Colonic mucosa (tissue), 4 donors: ENCODE results near the gene IZUMO1R. TPM values are rescaled to one million over a fixed set of nuclear protein-coding genes. Genes with fewer than 3 reads are reported as not detected.
A peak's percentile ranks its signal among the peaks of the same experiment; 100 is the strongest.

Source experiments
- DNase-seq: peaks from one replicate; pipeline ENCODE4 v3.0.0-alpha.2; 2020
- H3K27ac ChIP-seq: fragments of 200-600 bp; one replicate; pipeline ENCODE4 v1.8.0; 2021
- H3K27me3 ChIP-seq: fragments of 200-600 bp; one replicate; pipeline ENCODE4 v1.8.0; 2021
- H3K36me3 ChIP-seq: fragments of 200-600 bp; one replicate; pipeline ENCODE4 v1.8.0; 2021
- H3K4me1 ChIP-seq: fragments of 200-600 bp; one replicate; pipeline ENCODE4 v1.8.0; 2021; ENCODE audit warnings: mild to moderate bottlenecking
- H3K4me3 ChIP-seq: fragments of 200-600 bp; one replicate; pipeline ENCODE4 v1.8.0; 2021
- H3K9ac ChIP-seq, 2 donors: one replicate each; pipeline ENCODE4 v1.7.0; 2013; ENCODE audit warnings: control low read depth in 2 of 2, low read depth in 2 of 2, low read length in 2 of 2
- H3K9me3 ChIP-seq: fragments of 200-600 bp; one replicate; pipeline ENCODE4 v1.8.0; 2021
- intact Hi-C: fragments of 100-400 bp; cut with DNase I; formaldehyde crosslinking; loops from one replicate; pipeline ENCODE4 v1.14.1; 2022
- total RNA-seq, 2 donors: library from RNA; stranded (reverse); fragmentation: NEBNext Ultra II Directional in 1 of 2; extraction: Animal tissue kit (Norgen Biotek cat#: 25700) in 1 of 2; gene quantifications; one replicate each; pipeline ENCODE4 v1.2.1, GENCODE V29; 2021
- TF ChIP-seq, protein P1 (sequence below): fragments of 200-600 bp; IDR thresholded peaks from one replicate; pipeline ENCODE4 v1.8.0; 2022; ENCODE audit warnings: antibody characterized with exemption, mild to moderate bottlenecking
- donor health status: healthy.
- donor health status: DM: no; HTN: no; CAD: no.
- donor health status: DM: no; HTN: no; CAD: no.

The IZUMO1R gene
- total RNA-seq, 2 donors from 2014 or later: not detected

DNA sequence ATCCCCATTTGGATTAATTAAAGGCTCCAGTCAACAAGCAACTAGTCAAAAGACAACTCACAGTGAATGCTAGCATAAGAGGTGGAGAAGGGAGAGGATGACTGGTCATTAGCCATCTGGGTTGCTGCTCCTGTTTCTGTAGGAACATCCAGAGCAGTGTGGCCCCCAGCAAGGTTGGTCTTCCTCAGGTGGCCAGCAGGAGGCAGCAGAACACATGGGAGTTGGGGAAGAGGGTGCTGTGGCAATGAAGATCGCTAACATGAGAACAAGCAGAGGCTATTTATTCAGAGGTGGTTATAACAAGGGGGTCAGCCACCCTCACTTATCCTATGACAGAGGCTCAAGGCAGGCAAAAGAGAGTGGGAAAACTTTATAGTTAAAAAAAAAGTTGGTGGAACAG lies 21.3 kb downstream of the IZUMO1R start:
- Histone ChIP-seq H3K27me3 (no peaks in the 10 kb centered on the region), H3K9me3 (no peaks in the 10 kb centered on the region), H3K27ac (no peak overlapping the region), H3K4me1 (no peaks in the 10 kb centered on the region), H3K4me3 (no peak overlapping the region), H3K36me3 (no peaks in the 10 kb centered on the region), H3K9ac (no peak overlapping the region)
- intact Hi-C loops: no loop called here
- TF ChIP-seq, protein P1, sequence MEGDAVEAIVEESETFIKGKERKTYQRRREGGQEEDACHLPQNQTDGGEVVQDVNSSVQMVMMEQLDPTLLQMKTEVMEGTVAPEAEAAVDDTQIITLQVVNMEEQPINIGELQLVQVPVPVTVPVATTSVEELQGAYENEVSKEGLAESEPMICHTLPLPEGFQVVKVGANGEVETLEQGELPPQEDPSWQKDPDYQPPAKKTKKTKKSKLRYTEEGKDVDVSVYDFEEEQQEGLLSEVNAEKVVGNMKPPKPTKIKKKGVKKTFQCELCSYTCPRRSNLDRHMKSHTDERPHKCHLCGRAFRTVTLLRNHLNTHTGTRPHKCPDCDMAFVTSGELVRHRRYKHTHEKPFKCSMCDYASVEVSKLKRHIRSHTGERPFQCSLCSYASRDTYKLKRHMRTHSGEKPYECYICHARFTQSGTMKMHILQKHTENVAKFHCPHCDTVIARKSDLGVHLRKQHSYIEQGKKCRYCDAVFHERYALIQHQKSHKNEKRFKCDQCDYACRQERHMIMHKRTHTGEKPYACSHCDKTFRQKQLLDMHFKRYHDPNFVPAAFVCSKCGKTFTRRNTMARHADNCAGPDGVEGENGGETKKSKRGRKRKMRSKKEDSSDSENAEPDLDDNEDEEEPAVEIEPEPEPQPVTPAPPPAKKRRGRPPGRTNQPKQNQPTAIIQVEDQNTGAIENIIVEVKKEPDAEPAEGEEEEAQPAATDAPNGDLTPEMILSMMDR: peak; percentile 26
- peak; percentile 58 for DNase-seq

DNA sequence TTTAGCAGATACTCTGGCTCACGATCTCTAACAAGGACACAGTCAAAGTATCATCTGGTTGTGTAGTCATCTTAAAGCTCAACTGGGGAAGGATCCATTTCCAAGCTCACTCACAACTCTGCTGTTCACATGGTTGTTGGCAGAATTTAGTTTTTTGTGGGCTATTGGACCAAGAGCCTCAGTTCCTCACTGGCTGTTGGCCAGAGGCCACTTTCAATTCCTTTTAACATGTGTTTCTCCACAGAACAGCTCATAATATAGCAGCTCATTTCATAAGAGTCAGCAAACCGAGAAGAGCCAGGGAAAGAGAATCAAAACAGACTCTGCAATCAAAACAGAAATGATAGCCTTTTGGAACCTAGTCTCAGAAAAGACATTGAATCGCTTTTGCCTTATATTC lies 22.6 kb downstream of the IZUMO1R start:
- TF ChIP-seq, protein P1: no peak
- no peaks in the 10 kb centered on the region for H3K36me3 ChIP-seq
- intact Hi-C loops: no loop called here
- H3K9me3 ChIP-seq: no peaks in the 10 kb centered on the region
- H3K4me3 ChIP-seq: no peak overlapping the region
- H3K27ac ChIP-seq: no peak overlapping the region
- H3K9ac ChIP-seq: no peak overlapping the region
- no peak for DNase-seq
- no peaks in the 10 kb centered on the region for H3K4me1 ChIP-seq
- no peaks in the 10 kb centered on the region for H3K27me3 ChIP-seq

DNA sequence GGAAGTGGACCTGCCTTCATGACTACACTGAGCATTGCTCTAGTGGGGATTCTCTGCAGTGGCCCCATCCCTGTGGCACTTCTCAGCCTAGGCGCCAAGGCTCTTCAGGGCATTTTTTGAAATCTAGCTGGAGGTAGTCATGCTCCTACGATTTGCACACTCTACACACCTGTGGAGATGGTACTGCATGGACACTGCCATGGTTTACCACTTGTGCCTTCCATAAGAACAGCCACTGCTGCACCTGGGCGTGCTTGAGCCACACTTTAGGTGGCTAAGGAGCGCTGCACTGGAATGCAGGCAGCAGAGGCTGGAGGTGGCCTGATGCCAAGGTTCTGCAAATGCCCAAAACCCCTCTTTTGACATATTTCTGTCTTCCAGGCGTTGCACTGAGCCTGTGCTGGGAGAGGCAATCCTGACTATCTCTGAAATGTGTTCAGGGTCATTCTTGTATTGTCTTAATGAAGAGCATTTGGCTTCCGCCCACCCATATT lies 24.3 kb downstream of the IZUMO1R start:
- no peaks in the 10 kb centered on the region for H3K27me3 ChIP-seq
- no peaks in the 10 kb centered on the region for H3K4me1 ChIP-seq
- no peaks in the 10 kb centered on the region for H3K9me3 ChIP-seq
- no peak overlapping the region for H3K4me3 ChIP-seq
- H3K9ac ChIP-seq: no peak overlapping the region
- DNase-seq: no peak
- no peak overlapping the region for H3K27ac ChIP-seq
- intact Hi-C loops: no loop called here
- H3K36me3 ChIP-seq: no peaks in the 10 kb centered on the region
- TF ChIP-seq, protein P1: no peak

DNA sequence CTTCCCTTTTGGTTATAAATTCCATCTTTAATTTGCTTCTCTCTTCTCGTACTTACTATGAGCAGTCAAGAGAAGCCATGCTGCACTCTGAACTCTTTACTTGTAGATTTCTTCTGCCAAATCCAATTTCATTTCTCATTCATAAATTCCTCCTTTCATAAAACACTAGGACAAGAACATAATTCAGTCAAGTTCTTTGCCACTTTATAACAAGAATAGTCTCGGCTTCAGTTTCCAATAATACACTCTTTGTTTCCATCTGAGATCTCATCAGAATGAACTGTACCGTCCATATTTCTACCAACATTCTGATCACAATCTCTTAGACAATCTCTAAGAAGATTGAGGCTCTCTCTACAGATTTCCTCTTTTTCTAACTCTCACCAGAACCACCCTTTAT lies 25.1 kb downstream of the IZUMO1R start:
- no peaks in the 10 kb centered on the region for H3K27me3 ChIP-seq
- H3K9me3 ChIP-seq: no peaks in the 10 kb centered on the region

DNA sequence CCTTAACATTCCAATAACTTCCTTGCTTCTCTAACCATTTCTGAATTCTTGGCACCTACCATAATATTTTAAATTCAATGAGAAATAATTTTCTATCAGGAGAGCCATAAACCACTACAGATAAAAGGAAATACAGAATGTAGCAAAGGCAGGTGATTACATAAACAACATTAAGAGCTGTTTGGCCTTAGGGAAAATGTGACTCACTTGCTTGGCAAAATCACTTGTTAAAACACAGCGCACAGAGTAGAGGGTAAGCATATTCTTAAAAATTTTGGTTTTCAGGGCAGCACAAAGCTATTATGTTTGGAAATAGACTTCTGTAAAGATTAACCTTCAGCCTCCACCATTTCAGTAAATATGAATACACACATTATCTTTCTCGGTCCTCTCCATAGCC lies 26.4 kb downstream of the IZUMO1R start:
- intact Hi-C loops: no loop called here
- Histone ChIP-seq H3K36me3 (no peaks in the 10 kb centered on the region), H3K4me3 (no peak overlapping the region), H3K27me3 (no peaks in the 10 kb centered on the region), H3K9me3 (no peaks in the 10 kb centered on the region), H3K9ac (no peak overlapping the region), H3K27ac (no peak overlapping the region), H3K4me1 (no peaks in the 10 kb centered on the region)
- no peak for DNase-seq
- TF ChIP-seq, protein P1: no peak

More for the DNA sequence above, 25.1 kb downstream of the IZUMO1R start:
- intact Hi-C loops: no loop called here
- no peaks in the 10 kb centered on the region for H3K4me1 ChIP-seq
- H3K4me3 ChIP-seq: no peak overlapping the region
- no peaks in the 10 kb centered on the region for H3K36me3 ChIP-seq
- TF ChIP-seq, protein P1: no peak
- H3K27ac ChIP-seq: no peak overlapping the region
- H3K9ac ChIP-seq: no peak overlapping the region
- no peak for DNase-seq

DNA sequence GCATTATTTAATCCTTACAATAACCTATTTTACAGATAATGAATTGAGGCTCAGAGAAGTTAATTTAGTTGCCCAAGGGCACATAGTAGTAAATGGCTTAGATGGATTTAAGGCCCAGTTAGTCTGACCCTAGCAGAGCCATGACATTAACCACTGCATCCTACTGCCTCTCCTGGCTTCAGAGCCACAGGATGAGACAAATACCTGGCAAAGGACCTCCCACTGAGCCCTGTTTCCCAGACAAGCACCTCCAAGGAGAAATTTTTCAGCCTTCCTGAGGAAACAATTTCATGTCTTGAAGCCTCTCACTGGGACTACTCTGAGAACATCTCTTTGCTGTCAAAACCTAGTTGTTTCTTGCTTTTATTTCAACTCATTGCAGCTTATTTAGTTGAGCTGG lies 28.4 kb downstream of the IZUMO1R start:
- no peaks in the 10 kb centered on the region for H3K36me3 ChIP-seq
- H3K27ac ChIP-seq: no peak overlapping the region
- H3K27me3 ChIP-seq: no peaks in the 10 kb centered on the region
- TF ChIP-seq, protein P1: no peak
- no peak overlapping the region for H3K4me3 ChIP-seq
- no peaks in the 10 kb centered on the region for H3K9me3 ChIP-seq
- H3K4me1 ChIP-seq: no peaks in the 10 kb centered on the region
- H3K9ac ChIP-seq: no peak overlapping the region
- intact Hi-C loops: no loop called here
- DNase-seq: no peak
